Medulla oblongata (tissue), 1 donor: ENCODE results near the gene SMARCD3.

Experiments used
- DNase-seq: peaks from one replicate; pipeline ENCODE4 v3.0.0-alpha.2; 2015; ENCODE audit errors: extremely low spot score

SMARCD3 gene

GRCh38 chr7:151272877-151273276 is 24.4 kb upstream of the SMARCD3 start:
- no peak for DNase-seq

GRCh38 chr7:151272405-151272804 is 23.9 kb upstream of the SMARCD3 start:
- DNase-seq: no peak

DNA sequence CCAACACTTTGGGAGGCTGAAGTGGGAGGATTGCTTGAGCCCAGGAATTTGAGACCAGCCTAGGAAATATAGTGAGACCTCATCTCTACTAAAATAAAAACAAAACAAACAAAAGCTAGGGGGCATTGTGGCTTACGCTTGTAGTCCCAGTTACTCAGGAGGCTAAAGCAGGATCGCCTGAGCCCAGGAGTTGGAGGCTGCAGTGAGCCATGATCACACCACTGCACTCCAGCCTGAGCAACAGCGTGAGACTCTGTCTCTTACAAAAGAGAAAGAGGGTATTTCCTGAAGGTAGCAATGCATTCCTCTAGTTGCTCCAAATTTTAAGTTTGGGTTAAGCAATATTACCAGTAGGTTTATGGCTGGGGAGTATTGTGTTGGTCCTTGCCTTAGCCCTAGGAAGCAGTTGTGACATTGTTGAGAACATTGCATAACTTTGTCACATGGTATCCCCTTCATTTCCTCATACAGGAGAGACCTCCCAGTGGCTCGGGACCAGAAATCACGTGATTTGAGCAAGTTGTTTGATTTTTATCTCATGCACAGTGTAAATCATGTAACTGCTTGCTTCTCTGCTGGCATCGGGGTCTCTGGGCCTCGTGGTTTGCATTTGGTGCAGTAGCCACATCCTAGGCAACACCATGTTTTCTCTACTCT is 23.3 kb upstream of the SMARCD3 start:
- DNase-seq: peak; percentile 82

- DNase-seq: no peak
Measured at GRCh38 chr7:151269511-151269910, 21.0 kb upstream of the SMARCD3 start.

DNA sequence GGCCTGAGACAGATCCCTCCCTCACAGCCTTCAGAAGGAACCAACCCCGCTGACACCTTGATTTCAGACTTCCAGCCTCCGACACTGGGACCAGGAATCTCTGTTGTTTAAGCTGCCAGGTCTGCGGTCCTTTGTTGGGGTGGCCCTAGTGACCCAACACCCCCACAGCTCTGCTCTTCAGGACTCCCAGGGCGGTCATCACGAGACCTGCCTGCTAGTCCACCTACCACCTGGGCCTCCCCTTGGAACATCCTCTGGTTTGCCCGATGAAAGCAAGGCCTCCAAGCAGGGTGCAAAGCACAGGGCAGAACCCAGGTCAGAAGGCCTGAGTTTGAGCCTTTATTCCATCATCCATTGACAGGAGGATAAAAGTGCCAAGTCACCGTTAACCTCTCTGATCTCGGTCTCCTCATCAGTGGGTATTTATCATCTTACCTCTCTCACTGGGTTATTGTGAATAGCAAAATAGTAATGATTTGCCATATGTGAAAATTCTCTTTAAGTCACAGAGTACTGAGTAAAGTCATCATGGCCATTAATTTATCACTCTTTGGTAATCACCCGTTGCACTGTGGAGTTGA is 16.9 kb upstream of the SMARCD3 start:
- DNase-seq: no peak

DNA sequence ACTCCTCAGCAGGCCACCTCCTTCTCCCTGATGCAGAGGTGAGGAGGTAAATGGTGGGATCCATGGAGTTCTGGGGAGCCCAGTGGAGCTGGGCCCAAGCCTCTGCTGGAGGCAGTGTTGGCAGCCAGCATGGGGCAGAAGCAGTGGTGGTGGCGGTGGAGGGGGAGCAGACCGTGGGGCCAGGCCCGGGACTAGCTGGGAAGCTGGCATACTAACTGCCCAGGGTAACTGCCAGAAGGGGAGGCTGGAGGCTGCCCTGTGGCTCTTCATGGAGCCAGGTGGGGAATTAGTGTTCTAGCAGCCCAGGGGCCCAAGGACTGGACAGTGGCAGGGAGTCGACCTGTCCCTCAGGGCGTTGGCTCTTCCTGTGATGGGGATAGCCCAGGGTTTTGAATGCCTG is 16.1 kb upstream of the SMARCD3 start:
- no peak for DNase-seq

- DNase-seq: no peak
Measured at GRCh38 chr7:151261529-151261928, 13.0 kb upstream of the SMARCD3 start.

- DNase-seq: no peak
Measured at GRCh38 chr7:151260883-151261282, 12.4 kb upstream of the SMARCD3 start.

DNA sequence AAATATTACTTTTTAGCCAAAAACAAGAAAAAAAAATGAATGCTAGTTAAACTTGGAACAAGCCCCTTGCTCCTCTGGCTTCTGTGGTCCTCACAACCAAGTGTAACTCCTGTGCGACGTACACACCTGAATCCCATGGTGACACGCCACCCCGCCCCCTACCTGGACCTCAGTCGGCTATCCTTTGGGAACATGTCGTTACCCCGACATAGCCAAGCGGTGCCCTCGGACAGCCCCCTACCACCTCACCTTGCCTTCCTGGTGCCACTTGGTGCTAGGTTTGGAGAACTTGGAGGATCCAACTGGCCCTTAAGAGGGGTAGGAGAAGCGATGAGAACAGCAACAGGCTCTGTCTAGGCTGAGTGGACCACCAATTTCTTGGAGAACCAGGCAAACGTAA is 12.0 kb upstream of the SMARCD3 start:
- no peak for DNase-seq

GRCh38 chr7:151257990-151258389 is 9.5 kb upstream of the SMARCD3 start:
- no peak for DNase-seq

DNA sequence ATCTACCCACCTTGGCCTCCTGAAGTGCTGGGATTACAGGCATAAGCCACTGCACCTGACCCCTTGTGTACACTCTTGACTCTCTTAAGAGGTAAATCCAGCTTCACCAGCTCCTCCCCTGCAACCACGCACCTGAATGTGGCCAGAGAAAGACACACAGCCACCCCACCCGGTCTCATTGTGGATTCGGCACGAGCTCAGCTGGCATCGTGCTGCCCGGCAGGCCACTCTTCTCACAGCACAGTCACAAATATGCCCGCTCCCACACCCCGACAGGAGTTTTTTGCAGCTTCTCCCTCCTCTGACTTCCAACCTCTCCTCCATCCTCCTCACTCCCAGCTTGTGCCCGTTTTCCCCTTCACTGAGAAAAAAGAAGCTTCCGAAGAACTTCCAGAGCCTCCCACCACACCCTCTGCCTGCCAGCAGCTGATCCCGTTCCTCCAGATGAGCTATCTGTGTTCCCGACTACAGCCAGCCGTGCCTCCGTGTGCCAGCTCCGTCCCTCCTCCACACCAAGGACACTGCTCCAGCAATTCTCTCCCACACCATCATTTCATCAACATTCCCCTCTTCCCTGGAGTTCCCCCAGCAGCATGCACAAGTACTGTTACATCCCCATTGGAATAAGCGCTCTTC is 8.0 kb upstream of the SMARCD3 start:
- DNase-seq: no peak

GRCh38 chr7:151255390-151255789 is 6.9 kb upstream of the SMARCD3 start:
- DNase-seq: no peak

DNA sequence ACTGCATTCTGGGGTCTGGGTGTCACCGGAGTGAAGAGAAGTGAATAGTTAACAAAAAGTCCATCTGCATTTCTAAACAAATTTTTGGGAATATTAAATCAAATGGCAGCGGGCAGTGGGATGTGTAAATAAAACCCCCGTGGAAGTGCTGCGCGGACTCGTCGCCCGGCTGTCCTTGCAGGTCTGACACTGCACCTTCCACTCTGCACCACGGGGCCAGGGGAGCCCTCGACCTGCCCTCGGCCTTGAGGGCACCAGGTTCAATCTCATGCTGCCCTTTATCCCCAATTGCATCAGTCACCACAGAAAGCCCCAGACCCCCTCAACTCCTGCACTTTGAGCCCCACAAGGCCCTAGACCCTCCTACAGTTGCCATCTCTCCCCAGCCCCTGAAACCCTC is 6.4 kb upstream of the SMARCD3 start:
- DNase-seq: no peak

- no peak for DNase-seq
Measured at GRCh38 chr7:151254316-151254715, 5.8 kb upstream of the SMARCD3 start.

- no peak for DNase-seq
Measured at GRCh38 chr7:151252961-151253711, 4.6 kb upstream of the SMARCD3 start.

GRCh38 chr7:151252561-151252835 is 4.0 kb upstream of the SMARCD3 start:
- DNase-seq: no peak

DNA sequence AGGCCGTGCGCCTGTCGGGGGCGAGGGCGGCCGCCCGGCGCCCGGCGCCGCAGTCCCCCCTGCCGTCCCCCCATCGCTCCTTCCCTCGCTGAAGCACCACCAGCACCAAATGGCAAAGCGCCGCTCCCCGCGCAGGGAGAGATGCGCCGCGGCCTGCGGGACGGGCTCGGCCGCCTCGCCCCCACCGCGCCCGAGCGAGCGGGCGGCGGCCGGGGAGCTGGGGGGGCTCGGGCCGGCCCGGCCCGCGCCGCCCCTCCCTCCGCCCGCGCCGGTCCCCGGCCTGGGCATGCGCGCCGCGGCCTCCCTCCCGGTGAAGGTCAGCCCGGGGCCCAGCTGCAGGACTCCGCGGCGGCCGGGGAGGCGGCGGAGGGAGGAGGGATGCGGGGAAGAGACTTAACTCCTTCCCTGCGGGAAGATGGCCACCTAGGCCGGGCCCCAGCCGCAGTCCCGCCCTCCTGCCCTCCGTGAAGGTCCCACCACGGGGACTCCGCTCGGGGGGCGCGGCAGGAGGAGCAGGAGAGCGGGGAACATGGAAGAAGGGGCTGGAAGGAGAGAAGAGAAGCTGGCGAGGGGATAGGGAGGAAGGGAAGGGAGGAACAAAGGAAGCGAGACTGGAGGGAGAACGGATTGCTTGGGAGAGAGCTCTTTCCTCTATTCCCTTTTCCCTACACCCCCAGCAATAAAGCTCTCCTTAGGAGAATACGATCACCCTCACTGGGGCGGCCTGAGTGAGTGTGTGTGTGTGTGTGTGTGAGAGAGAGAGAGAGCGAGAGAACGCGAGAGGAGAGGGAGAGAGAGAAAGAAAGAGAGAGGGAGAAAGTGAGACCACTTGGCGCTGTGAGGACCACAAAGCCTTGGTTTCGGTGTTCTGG is 3.4 kb upstream of the SMARCD3 start:
- DNase-seq: peak; percentile 80

DNA sequence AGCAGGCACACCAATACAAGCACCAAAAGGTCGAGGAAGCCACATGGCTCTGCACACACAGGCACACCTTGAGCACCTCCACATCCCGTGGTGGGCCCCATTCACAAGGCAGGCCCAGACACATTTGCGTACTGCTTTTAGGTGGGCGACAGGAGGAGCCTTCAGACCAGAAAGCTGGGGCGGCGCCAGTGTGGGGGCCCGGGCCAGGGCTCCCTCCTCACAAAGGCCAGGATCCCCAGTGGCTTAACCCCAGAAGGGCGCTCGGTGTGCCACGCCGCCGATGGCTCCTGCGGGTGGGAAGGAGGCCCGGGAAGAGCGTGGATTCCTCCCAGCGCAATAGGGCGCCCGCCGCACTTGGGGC is 2.8 kb upstream of the SMARCD3 start:
- no peak for DNase-seq

DNA sequence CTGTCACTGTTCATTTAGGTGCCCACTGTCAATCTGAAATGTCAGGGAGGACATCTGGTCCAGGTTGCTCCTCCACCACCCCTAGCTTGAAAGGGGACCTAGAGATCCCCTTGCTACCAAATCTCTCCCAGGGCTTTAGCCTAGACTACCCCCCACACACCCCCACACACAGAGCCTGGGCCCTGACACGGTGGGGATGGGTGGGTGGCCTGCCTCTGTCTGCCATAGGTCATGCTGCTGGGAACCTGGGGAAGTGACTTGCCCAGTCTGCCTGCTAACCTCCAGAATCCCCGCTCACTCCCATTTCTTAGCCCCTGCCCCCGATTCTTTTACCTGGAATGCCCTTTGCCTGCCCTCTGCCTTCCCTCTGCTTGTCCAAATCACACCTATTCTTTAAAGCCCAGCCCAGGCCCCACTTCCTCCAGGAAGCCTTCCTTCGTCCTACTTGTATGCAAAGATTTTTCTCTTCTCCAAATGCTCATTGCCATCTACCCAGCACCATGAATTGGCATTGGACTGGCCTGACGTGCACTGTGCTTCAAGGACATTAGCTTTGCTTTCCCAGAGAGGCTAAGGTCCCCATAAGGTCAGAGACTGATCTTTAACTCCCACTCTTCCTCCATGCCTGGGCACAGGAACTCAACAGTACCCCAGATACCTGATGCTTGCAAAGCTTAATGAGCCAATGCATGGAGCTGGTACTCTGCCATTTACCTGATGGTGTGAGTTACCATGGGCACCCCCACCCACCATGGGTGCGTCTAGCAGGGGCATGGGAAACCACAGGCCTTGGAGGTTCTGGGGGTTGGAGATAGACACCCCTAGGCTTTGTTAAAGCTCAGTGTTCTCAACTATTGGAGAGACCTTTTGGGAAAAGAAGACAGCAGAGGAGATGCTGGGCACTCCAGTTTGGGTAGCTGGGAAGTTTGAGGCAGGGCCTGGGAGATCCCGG is 2.0 kb upstream of the SMARCD3 start:
- DNase-seq: no peak

DNA sequence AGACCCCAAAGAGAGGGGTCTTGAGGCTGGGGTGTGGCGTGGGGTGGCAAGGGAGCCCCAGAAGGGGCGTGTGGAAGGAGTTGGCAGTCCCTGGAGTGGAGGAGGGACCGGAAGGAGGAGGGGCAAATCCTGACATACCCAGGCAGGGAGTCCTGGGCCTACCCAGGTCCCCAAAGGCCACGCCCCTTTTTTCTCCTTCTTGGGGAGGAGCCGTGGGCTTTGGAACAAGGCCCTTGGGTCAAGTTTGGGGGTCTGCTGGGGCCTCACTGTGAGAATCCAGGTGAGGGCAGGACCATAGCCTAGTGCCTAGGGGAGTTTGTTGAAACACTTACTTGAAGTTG is 1.2 kb upstream of the SMARCD3 start:
- DNase-seq: no peak
